ENCODE results near the gene SLC7A6.

SLC7A6 gene

GRCh38 chr16:68235108-68235886 is 29.0 kb upstream of the SLC7A6 start:
- DNase-seq (ENCODE audit: low read depth) = no peak

DNA sequence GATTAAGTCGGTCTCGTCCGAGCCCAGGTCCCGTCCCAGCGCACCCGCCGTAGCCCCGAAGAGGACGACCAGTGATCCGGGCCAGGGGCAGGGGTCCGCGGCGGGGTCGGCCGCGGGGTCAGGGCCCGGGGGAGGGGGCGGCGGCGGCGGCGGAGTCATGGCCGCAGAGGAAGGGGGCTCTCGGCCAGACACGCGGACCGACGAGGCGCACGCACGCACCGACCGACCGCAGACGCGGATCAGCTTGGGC is 28.5 kb upstream of the SLC7A6 start, which contains the start of gene ESRP2:
Gene ESRP2, minus strand, starts transcription at position 241 of the 250 bp plus-strand sequence. Its CDS starts 82 bp downstream, at position 159.
- DNase-seq (ENCODE audit: low read depth) = no peak

DNA sequence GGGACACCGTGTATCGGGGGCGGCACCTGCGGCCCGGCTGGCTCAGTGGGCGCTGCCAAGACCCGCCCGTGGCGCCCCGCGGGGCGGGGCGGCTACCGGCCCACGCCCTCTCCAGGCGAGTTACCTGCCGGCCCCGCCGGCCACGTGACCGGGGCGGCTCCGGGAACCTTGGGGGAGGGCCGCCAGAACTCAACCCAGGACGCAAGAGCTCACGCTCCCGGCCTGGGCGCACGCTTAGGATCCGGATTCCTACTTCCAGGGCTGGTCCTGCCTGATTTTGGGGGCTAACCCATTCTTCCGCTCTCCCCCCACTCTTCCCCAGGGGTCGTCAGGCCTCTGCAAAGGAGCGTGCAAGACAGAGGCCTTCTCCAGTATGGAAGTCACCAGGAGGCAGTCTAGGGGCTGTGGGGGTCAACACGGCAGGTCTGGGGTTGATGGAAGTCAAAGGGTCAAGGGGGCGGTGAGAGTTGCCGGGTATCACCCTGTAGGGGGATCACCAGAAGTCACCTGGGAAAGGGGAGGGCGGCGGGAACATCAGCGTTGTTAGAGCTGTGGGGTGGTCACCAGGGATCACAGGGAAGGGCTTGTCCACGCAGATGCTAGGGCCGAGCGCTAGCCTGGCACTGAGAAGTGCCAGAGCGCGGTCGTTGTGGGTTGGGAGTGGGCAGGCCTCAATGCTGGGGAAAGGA is 28.0 kb upstream of the SLC7A6 start:
- no peak for DNase-seq (ENCODE audit: low read depth)

- no peak for DNase-seq (ENCODE audit: low read depth)
Measured at GRCh38 chr16:68236826-68237242, 27.5 kb upstream of the SLC7A6 start.

- DNase-seq (ENCODE audit: low read depth) = peak; percentile 95
Measured at GRCh38 chr16:68237243-68238028, 26.9 kb upstream of the SLC7A6 start.

GRCh38 chr16:68238029-68238345 is 26.3 kb upstream of the SLC7A6 start:
- no peak for DNase-seq (ENCODE audit: low read depth)

GRCh38 chr16:68242085-68242484 is 22.2 kb upstream of the SLC7A6 start:
- DNase-seq (ENCODE audit: low read depth) = no peak

GRCh38 chr16:68242926-68243858 is 21.1 kb upstream of the SLC7A6 start:
- DNase-seq (ENCODE audit: low read depth) = no peak

GRCh38 chr16:68244481-68244902 is 19.8 kb upstream of the SLC7A6 start:
- no peak for DNase-seq (ENCODE audit: low read depth)

GRCh38 chr16:68244903-68245853 is 19.1 kb upstream of the SLC7A6 start, which contains the start of gene PLA2G15:
TSS of gene PLA2G15 (plus strand) at chr16:68245373. CDS start at chr16:68245427, 54 bp downstream.
- DNase-seq (ENCODE audit: low read depth) = peak; percentile 86

DNA sequence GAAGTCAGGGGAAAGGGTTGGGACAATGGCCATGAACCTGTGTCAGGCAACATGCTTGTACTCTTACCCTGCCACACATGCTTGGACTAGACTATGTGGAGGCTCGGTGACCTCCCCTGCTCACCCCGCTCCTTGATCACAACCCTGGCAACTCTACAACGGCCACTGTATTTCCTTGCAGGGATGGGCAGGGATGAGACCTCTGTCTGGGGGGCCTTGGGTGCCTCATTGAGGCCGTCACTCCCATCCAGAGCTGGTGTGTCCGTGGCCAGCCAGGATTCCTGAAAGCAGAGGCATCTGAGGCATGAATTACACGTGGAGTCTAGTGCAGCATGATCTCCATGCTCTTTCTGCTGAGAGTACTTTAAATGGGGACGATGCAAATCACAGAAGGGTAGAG is 18.2 kb upstream of the SLC7A6 start:
- no peak for DNase-seq (ENCODE audit: low read depth)

DNA sequence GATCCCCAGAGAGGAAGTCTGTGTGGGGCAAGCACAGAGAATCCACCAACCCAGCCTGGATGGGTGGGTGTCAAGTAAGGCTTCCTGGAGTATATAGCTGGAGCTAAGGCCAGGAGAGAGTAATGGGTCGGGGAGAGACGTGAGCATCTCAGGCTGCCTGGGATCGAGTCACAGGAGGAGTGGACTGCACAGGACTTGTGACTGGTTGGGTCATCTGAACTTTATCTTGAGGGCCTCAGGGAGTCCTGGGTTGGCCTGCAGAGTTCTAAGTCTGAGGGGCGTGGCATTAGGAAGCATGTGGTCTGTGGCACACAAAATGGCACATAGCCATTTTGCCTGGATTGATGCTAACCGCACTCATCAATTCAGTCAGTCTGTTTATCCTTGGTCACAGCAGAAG is 17.7 kb upstream of the SLC7A6 start:
- DNase-seq (ENCODE audit: low read depth) = no peak

DNA sequence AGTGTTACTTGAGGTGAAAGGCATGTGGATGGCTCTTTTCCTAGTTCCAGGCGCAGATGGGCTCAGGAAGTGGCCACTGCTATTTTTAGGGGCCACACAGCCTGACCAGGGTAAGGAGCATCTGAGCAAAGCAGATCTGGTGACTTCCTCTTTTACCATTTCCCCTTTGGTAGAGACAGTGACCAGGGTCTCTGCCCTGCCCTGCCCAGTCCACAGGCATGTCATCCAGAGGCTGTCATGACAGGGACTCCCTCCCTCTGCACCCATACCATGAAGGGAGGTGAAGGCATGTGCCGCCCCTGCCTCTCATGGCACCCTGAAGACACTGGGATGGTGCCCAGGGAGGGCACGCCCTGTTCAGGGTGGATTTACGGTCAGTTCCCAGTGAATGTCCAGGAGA is 16.9 kb upstream of the SLC7A6 start:
- no peak for DNase-seq (ENCODE audit: low read depth)

GRCh38 chr16:68247932-68248331 is 16.4 kb upstream of the SLC7A6 start:
- no peak for DNase-seq (ENCODE audit: low read depth)

- no peak for DNase-seq (ENCODE audit: low read depth)
Measured at GRCh38 chr16:68249371-68249770, 15.0 kb upstream of the SLC7A6 start.

DNA sequence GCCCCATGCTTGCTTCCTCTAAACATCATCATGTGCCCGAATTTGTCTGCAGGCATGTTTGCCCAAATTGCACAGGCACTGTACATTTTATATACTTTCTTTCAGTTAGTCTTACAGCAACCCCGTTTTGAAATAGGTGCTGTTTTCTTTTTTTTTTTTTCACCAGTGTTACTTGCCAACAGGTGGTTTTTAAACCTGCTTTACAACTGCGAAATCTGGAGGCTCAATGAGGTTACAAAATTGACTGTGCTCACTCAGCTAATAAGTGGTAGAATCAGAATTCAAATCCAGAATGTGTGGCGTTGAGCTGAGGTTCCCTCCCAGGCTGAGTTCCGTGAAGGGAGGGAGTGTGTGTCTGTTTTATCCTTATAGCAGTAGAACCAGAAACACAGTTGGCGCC is 13.4 kb upstream of the SLC7A6 start:
- no peak for DNase-seq (ENCODE audit: low read depth)

- no peak for DNase-seq (ENCODE audit: low read depth)
Measured at GRCh38 chr16:68251832-68252231, 12.5 kb upstream of the SLC7A6 start.

DNA sequence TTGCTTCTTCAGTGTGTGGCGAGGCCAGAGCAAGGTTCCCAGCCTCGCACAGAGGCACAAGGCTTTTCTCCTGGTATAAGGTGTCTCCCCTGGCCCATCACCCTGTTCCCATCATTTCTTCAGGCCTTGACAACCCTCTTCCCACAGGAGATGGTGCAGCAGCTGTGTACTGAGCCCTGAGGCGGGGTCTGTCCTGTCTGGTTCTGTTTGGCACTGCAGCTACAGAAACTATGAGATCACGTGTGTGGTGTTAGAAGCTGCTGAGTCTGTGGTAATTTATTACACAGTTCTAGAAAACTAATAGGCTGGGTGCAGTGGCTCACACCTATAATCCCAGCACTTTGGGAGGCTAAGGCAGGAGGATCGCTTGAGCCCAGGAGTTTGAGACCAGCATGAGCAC is 11.9 kb upstream of the SLC7A6 start:
- no peak for DNase-seq (ENCODE audit: low read depth)

- no peak for DNase-seq (ENCODE audit: low read depth)
Measured at GRCh38 chr16:68253721-68254120, 10.6 kb upstream of the SLC7A6 start.

- DNase-seq (ENCODE audit: low read depth) = no peak
Measured at GRCh38 chr16:68255712-68256111, 8.6 kb upstream of the SLC7A6 start.

Measured in GM04504 (cell line).